OCI-LY1 (cell line): ENCODE measurements around the gene VAV2.

Source experiments
- EZH2 ChIP-seq: fragments of 200-600 bp; sonication (generic), shearing (Covaris generic); IDR thresholded peaks from 2 replicates; pipeline ENCODE4 v1.8.0; 2017; ENCODE audit warnings: borderline replicate concordance, mixed run types, mild to moderate bottlenecking, antibody characterized with exemption, low read length, moderate library complexity, mixed read lengths
- TF ChIP-seq, protein P1 (sequence below): fragments of 200-600 bp; sonication (generic), shearing (Covaris generic); IDR thresholded peaks from 2 replicates; pipeline ENCODE4 v1.5.1; 2017; ENCODE audit warnings: mild to moderate bottlenecking, antibody characterized with exemption, low read length, moderate library complexity, mixed read lengths

DNA sequence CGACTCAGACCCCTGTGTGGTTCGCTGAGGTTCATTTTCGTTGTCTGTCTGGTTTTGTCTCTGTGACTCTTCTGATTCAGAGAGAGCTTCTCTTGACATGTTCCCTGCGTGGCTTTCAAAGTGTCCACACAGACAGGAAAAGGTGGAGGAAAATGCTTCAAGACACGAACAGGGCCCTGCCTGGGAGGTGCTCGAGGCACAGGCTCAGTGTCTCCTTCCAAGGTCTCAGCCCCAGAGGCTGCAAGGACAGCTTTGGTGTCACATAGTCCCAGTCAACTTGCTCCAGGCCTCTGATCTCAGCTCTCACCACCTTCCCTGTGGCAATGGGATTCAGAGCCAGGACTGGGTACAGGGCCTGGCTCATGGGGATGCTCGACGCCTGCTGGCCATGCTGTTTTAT lies 202.3 kb downstream of the VAV2 start:
- TF ChIP-seq, protein P1, sequence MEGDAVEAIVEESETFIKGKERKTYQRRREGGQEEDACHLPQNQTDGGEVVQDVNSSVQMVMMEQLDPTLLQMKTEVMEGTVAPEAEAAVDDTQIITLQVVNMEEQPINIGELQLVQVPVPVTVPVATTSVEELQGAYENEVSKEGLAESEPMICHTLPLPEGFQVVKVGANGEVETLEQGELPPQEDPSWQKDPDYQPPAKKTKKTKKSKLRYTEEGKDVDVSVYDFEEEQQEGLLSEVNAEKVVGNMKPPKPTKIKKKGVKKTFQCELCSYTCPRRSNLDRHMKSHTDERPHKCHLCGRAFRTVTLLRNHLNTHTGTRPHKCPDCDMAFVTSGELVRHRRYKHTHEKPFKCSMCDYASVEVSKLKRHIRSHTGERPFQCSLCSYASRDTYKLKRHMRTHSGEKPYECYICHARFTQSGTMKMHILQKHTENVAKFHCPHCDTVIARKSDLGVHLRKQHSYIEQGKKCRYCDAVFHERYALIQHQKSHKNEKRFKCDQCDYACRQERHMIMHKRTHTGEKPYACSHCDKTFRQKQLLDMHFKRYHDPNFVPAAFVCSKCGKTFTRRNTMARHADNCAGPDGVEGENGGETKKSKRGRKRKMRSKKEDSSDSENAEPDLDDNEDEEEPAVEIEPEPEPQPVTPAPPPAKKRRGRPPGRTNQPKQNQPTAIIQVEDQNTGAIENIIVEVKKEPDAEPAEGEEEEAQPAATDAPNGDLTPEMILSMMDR: no peak
- TF ChIP-seq EZH2: no peak
